Measurements from ENCODE around the gene HSPBP1.
A peak's percentile ranks its signal among the peaks of the same experiment; 100 is the strongest.

Gene HSPBP1

GRCh38 chr19:55216461-55217198, 63.3 kb downstream of the HSPBP1 start:
- no peak for DNase-seq (ENCODE audit: low spot score)

- DNase-seq (ENCODE audit: low spot score) = no peak
Observed at GRCh38 chr19:55213547-55213946, 66.4 kb downstream of the HSPBP1 start.

GRCh38 chr19:55212447-55212846, 67.5 kb downstream of the HSPBP1 start:
- DNase-seq (ENCODE audit: low spot score) = peak; percentile 30

All from CD4-positive, alpha-beta T cell treated with Interleukin-6 at 100 ng/mL for 8 hours (primary cell).